ENCODE results near the gene NCOA5.

Gene NCOA5

DNA sequence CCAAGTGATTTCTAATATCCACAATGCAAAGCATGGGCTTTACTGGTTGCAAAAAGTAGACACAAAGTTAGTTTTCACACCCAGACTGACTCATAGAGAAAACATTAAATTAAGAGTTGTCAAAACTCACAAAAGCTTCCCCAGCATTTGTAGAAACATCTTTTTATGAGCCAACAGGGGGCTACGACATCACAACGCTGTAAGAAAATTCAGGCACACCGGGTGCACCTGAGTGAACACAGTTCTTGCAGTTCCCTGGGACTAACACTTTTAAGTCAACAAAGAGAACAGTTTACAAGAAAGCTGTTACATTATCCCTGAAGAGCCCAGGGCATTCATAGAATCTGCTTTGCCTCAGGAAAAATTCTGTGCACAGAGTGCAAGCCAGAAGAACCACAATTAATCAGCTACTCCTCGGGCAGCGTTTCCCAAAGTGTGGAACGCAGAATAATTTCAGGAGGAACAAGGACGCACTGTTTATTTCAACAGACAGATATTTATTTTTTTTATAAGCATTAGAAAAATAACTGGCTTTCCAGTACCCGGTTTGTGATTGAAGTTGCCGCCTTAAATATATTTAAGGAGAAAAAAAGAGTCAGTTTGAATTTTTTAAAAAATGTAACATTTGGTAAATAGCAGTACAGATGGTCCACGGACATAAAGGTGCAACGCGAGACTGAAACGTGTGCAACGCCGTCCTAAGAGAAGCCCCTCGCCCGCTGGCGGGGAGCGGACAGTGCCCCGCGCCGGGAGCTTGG is 1.2 kb downstream of the NCOA5 start:
- peak overlapping the region; percentile 87 for H3K4me3 ChIP-seq (ENCODE audit: low read length)
- no peak for DNase-seq (ENCODE audit: low read depth)

DNA sequence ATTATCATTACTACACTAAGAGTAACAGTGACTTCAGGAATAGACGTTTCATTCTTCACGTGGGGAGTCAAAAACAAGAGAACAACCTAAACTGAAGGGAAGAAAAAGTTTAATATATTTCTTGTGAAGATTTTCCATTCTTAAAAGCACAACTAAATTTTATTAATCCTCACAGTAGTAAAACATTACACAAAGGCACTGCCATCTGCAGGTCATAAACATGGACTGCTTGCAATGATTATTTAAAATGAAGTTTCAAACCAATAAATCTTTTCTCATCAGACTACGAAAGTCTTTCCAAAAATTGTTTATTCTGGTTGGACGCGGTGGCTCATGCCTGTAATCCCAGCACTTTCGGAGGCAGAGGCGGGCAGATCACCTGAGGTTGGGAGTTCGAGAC is 2.6 kb downstream of the NCOA5 start:
- H3K4me3 ChIP-seq (ENCODE audit: low read length): no peak overlapping the region
- DNase-seq (ENCODE audit: low read depth): no peak
- TF ChIP-seq, protein P1, sequence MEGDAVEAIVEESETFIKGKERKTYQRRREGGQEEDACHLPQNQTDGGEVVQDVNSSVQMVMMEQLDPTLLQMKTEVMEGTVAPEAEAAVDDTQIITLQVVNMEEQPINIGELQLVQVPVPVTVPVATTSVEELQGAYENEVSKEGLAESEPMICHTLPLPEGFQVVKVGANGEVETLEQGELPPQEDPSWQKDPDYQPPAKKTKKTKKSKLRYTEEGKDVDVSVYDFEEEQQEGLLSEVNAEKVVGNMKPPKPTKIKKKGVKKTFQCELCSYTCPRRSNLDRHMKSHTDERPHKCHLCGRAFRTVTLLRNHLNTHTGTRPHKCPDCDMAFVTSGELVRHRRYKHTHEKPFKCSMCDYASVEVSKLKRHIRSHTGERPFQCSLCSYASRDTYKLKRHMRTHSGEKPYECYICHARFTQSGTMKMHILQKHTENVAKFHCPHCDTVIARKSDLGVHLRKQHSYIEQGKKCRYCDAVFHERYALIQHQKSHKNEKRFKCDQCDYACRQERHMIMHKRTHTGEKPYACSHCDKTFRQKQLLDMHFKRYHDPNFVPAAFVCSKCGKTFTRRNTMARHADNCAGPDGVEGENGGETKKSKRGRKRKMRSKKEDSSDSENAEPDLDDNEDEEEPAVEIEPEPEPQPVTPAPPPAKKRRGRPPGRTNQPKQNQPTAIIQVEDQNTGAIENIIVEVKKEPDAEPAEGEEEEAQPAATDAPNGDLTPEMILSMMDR (conservative IDR thresholded peaks at IDR 0.05; ENCODE audit: low read depth, low read length): peak; percentile 51

More for the DNA sequence above, 1.2 kb downstream of the NCOA5 start:
- TF ChIP-seq, protein P1 (conservative IDR thresholded peaks at IDR 0.05; ENCODE audit: low read depth, low read length): peak; percentile 3

DNA sequence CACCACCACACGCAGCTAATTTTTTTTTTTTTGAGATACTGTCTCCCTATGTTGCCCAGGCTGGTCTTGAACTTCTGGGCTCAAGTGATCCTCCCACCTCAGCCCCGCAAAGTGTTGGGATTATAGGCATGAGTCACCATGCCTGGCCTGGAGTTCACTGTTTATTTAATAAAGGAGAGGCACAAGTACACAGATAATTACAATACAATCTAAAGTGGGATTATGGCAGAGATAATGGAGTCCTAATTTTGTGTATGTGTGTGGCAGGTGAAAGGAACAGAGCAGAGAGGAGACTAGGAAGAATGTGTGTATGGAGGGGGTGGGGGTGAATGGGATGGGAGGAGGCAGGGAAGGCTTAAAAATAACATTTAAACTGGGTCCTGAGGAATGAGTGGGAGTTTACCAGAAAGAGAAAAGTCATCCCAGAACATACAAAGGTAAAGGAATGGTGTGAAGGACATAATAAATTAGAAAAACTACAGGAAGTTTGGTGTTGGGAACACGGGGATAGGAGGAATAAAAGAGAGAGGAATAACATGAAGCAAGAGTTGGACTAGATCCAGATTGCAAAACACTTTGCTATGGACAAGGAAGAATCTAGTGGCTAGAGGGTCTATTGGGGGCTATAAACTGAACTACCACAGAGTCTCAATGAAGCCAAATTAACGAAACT is 4.4 kb downstream of the NCOA5 start:
- H3K4me3 ChIP-seq (ENCODE audit: low read length): no peak overlapping the region
- no peak for DNase-seq (ENCODE audit: low read depth)
- TF ChIP-seq, protein P1 (conservative IDR thresholded peaks at IDR 0.05; ENCODE audit: low read depth, low read length): no peak

DNA sequence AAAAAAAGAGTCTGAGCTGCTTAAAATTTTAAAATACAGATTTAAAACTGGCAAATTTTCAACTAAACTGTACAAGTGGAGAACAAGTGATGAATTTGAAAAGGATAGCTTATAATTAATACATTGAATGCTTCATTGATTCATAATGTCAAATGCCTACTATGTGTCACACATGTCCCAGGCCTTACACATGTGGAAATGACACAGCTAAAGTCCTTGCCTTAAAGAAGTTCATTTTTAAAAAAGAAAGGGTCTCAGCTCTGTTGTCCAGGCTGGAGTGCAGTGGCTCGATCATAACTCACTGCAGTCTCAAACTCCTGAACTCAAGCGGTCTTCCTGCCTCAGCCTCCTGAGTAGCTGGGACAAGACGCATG is 5.0 kb downstream of the NCOA5 start:
- TF ChIP-seq, protein P1 (conservative IDR thresholded peaks at IDR 0.05; ENCODE audit: low read depth, low read length): no peak
- no peak for DNase-seq (ENCODE audit: low read depth)
- H3K4me3 ChIP-seq (ENCODE audit: low read length): no peak overlapping the region

DNA sequence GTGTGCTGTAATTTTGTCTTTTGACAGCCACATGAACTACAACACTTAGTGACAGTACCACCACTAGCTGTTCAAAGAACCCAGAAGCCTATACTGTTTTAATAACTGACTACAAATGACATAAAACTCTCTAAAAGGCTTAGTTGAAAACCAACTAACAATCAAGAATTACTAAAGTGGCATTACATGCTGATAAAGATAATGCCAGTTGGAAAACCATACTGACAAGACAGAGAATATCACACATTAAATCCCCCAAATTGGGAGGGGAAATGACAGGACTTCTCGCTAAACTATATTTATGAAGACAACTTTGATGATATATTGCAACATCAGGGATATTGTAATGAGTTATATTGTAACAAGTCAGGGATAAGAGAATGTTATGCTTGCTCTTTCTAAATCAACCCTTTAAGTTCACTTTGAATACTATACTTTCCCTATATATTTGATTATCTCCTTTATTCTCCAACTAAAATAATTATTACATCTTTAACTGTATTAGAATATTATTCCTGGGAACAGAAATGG is 6.2 kb downstream of the NCOA5 start:
- no peak for DNase-seq (ENCODE audit: low read depth)
- TF ChIP-seq, protein P1 (conservative IDR thresholded peaks at IDR 0.05; ENCODE audit: low read depth, low read length): no peak
- no peak overlapping the region for H3K4me3 ChIP-seq (ENCODE audit: low read length)

DNA sequence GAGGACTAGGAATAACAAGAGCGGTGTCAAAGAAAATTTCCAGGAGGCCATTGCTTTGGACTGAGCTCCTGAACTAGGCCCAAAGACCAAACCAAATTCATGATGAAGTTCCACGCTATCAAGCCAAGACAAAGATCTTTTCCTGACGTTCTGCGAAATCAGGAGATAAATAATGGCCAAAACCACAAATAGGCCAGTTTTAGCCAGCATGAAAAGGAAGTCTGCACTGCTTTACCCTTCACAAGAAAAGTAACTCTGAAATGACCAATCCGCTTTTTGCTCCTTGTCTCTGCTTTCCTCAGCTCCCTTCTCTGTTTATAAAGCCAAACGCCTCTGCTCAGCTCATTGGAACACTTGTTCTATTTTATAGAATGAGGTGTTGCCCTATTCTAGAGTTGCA is 6.7 kb downstream of the NCOA5 start:
- DNase-seq (ENCODE audit: low read depth): no peak
- TF ChIP-seq, protein P1 (conservative IDR thresholded peaks at IDR 0.05; ENCODE audit: low read depth, low read length): no peak

More for the DNA sequence above, 6.7 kb downstream of the NCOA5 start:
- H3K4me3 ChIP-seq (ENCODE audit: low read length): no peak overlapping the region

All from retinal pigment epithelial cell (primary cell).